H9 (cell line): ENCODE results near the gene BRPF1. TPM values are rescaled to one million over a fixed set of nuclear protein-coding genes. Genes with fewer than 3 reads are reported as not detected.

Experiments
- DNase-seq: peaks from one replicate; pipeline ENCODE4 v3.0.0-alpha.2; 2017
- H2AFZ ChIP-seq: one replicate; pipeline ENCODE4 v1.6.1; 2013; ENCODE audit warnings: mild to moderate bottlenecking, low read length, control low read depth, moderate library complexity
- H2AK5ac ChIP-seq: 2 replicates; pipeline ENCODE4 v1.6.1; 2013; ENCODE audit warnings: low read length, control low read depth, mixed read lengths; ENCODE audit not compliant: insufficient read length
- H2BK120ac ChIP-seq: one replicate; pipeline ENCODE4 v1.6.1; 2013; ENCODE audit warnings: low read depth, mild to moderate bottlenecking, low read length, control low read depth, inconsistent platforms; ENCODE audit not compliant: poor library complexity, severe bottlenecking
- H2BK12ac ChIP-seq: 2 replicates; pipeline ENCODE4 v1.6.1; 2013; ENCODE audit warnings: low read length, control low read depth, mixed read lengths, low read depth; ENCODE audit not compliant: insufficient read length
- H2BK15ac ChIP-seq: 2 replicates; pipeline ENCODE4 v1.6.1; 2013; ENCODE audit warnings: low read depth, low read length, control low read depth
- H2BK20ac ChIP-seq: one replicate; pipeline ENCODE4 v1.6.1; 2013; ENCODE audit warnings: low read depth, mild to moderate bottlenecking, low read length, control low read depth, inconsistent platforms; ENCODE audit not compliant: poor library complexity, severe bottlenecking
- H2BK5ac ChIP-seq: 2 replicates; pipeline ENCODE4 v1.6.1; 2013; ENCODE audit warnings: low read length, control low read depth, mixed read lengths; ENCODE audit not compliant: insufficient read length
- H3K14ac ChIP-seq: 2 replicates; pipeline ENCODE4 v1.6.1; 2013; ENCODE audit warnings: low read length, control low read depth; ENCODE audit not compliant: insufficient read depth
- H3K18ac ChIP-seq: 2 replicates; pipeline ENCODE4 v1.6.1; 2013; ENCODE audit warnings: low read depth, mild to moderate bottlenecking, mixed read lengths, low read length, control low read depth; ENCODE audit not compliant: insufficient read length
- H3K23ac ChIP-seq: 2 replicates; pipeline ENCODE4 v1.6.1; 2013; ENCODE audit warnings: low read length, control low read depth, mixed read lengths, low read depth; ENCODE audit not compliant: insufficient read length
- H3K23me2 ChIP-seq: 2 replicates; pipeline ENCODE4 v1.6.1; 2013; ENCODE audit warnings: low read depth, mild to moderate bottlenecking, mixed read lengths, low read length, control low read depth; ENCODE audit not compliant: insufficient read length, poor library complexity, severe bottlenecking
- H3K27ac ChIP-seq: 2 replicates; pipeline ENCODE4 v1.5.1; 2013; ENCODE audit warnings: low read length, control low read depth, mixed read lengths, low read depth; ENCODE audit not compliant: insufficient read length
- H3K27me3 ChIP-seq: 2 replicates; pipeline ENCODE4 v1.6.1; 2013; ENCODE audit warnings: low read length, control low read depth, inconsistent platforms; ENCODE audit not compliant: insufficient read depth
- H3K4ac ChIP-seq: 2 replicates; pipeline ENCODE4 v1.6.1; 2013; ENCODE audit warnings: low read depth, mild to moderate bottlenecking, control low read depth, inconsistent platforms, low read length, moderate library complexity
- H3K4me1 ChIP-seq: 2 replicates; pipeline ENCODE4 v1.6.1; 2013; ENCODE audit warnings: low read length, control low read depth, inconsistent platforms; ENCODE audit not compliant: insufficient read depth
- H3K4me2 ChIP-seq: 2 replicates; pipeline ENCODE4 v1.6.1; 2013; ENCODE audit warnings: low read length, control low read depth, mixed read lengths; ENCODE audit not compliant: insufficient read length, insufficient read depth
- H3K56ac ChIP-seq: 2 replicates; pipeline ENCODE4 v1.6.1; 2013; ENCODE audit warnings: low read depth, mild to moderate bottlenecking, mixed read lengths, low read length, control low read depth; ENCODE audit not compliant: insufficient read length
- H3K79me1 ChIP-seq: 2 replicates; pipeline ENCODE4 v1.6.1; 2013; ENCODE audit warnings: low read depth, mild to moderate bottlenecking, moderate library complexity, low read length, control low read depth, inconsistent platforms; ENCODE audit not compliant: insufficient read depth, poor library complexity, severe bottlenecking
- H3K79me2 ChIP-seq: 2 replicates; pipeline ENCODE4 v1.6.1; 2013; ENCODE audit warnings: low read length, control low read depth, inconsistent platforms; ENCODE audit not compliant: insufficient read depth
- H3K9ac ChIP-seq: 2 replicates; pipeline ENCODE4 v1.6.1; 2013; ENCODE audit warnings: low read length, control low read depth, mixed read lengths; ENCODE audit not compliant: insufficient read length; ENCODE audit errors: extremely low read depth
- H3K9me3 ChIP-seq: one replicate; pipeline ENCODE4 v1.6.1; 2013; ENCODE audit warnings: low read depth, low read length, inconsistent platforms; ENCODE audit not compliant: control insufficient read depth
- H3T11ph ChIP-seq: one replicate; pipeline ENCODE4 v1.6.1; 2013; ENCODE audit warnings: mild to moderate bottlenecking, low read length, control low read depth, inconsistent platforms
- H4K20me1 ChIP-seq: one replicate; pipeline ENCODE4 v1.6.1; 2013; ENCODE audit not compliant: control insufficient read depth, insufficient read length, insufficient read depth
- H4K5ac ChIP-seq: 2 replicates; pipeline ENCODE4 v1.6.1; 2013; ENCODE audit warnings: low read depth, mild to moderate bottlenecking, mixed read lengths, low read length, control low read depth; ENCODE audit not compliant: insufficient read length
- H4K8ac ChIP-seq: replicated peaks from 2 replicates; pipeline ENCODE4 v1.6.1; 2013; ENCODE audit warnings: low read length, control low read depth, mixed read lengths, low read depth; ENCODE audit not compliant: insufficient read length
- H4K91ac ChIP-seq: 2 replicates; pipeline ENCODE4 v1.6.1; 2013; ENCODE audit warnings: low read depth, mild to moderate bottlenecking, moderate library complexity, mixed read lengths, low read length, control low read depth; ENCODE audit not compliant: insufficient read length
- H3K27ac Mint-ChIP-seq, 3 experiments: 2 replicates in 2 of 3; 3 replicates in 1 of 3; pipeline ENCODE4 v1.8.0; 2020 to 2021; ENCODE audit warnings: mixed read lengths in 3 of 3, mild to moderate bottlenecking in 1 of 3, moderate library complexity in 1 of 3
- H3K27me3 Mint-ChIP-seq: 2 replicates; pipeline ENCODE4 v1.8.0; 2021; ENCODE audit warnings: low read depth, mild to moderate bottlenecking, moderate library complexity, mixed read lengths
- H3K36me3 Mint-ChIP-seq, 3 experiments: 2 replicates in 2 of 3; 3 replicates in 1 of 3; pipeline ENCODE4 v1.8.0; 2020 to 2021; ENCODE audit warnings: low read depth in 3 of 3, mixed read lengths in 3 of 3; ENCODE audit not compliant: insufficient read depth in 1 of 3
- H3K4me1 Mint-ChIP-seq, 2 experiments: 2 replicates each; pipeline ENCODE4 v1.8.0; 2020; ENCODE audit warnings: mixed read lengths in 2 of 2
- H3K4me3 Mint-ChIP-seq, 2 experiments: 2 replicates in 1 of 2; 3 replicates in 1 of 2; pipeline ENCODE4 v1.8.0; 2020 to 2021; ENCODE audit warnings: mild to moderate bottlenecking in 2 of 2, mixed read lengths in 2 of 2, moderate library complexity in 1 of 2
- H3K9me3 Mint-ChIP-seq, 2 experiments: 2 replicates in 1 of 2; 3 replicates in 1 of 2; pipeline ENCODE4 v1.8.0; 2020; ENCODE audit warnings: mild to moderate bottlenecking in 2 of 2, mixed read lengths in 2 of 2, moderate library complexity in 1 of 2
- CTCF ChIP-seq: fragments of 200-600 bp; sonication (generic); conservative IDR thresholded peaks from 3 replicates; pipeline ENCODE4 v1.8.0; 2021; ENCODE audit warnings: antibody characterized with exemption, mild to moderate bottlenecking
- whole genome bisulfite sequencing: extraction: QIAGEN DNeasy Blood & Tissue Kit; methylation state at CpG from one replicate; pipeline ENCODE4 v1.1.7; 2013; ENCODE audit warnings: missing lambda C conversion rate, low lambda C conversion rate, mixed read lengths; ENCODE audit not compliant: insufficient read length; ENCODE audit errors: extremely low coverage; 5-methylcytosine and 5-hydroxymethylcytosine counted together
- total RNA-seq: library from RNA; stranded (reverse); gene quantifications from 2 replicates; pipeline ENCODE4 v1.2.1, GENCODE V29; 2021

BRPF1 gene
- total RNA-seq, 1 experiment from 2014 or later, result 38.6 TPM

GRCh38 chr3:9793161-9793781, 61.7 kb downstream of the BRPF1 start:
- Histone ChIP-seq H2AFZ (no peak overlapping the region), H3K23me2 (peaks cover 6% of the 10 kb centered on the region)
- WGBS, result no CpG with 5 or more reads among the region's 23 CpGs

More at GRCh38 chr3:9793161-9793781, 61.7 kb downstream of the BRPF1 start:
- peak overlapping the region; percentile 89 for H3K56ac ChIP-seq
- H3K27me3 ChIP-seq, result no peaks in the 10 kb centered on the region; the same call in 1 of the 2 replicates
- no peak overlapping the region for H3T11ph ChIP-seq
- H3K9ac ChIP-seq, result peak overlapping the region; percentile 84
- H3K27ac ChIP-seq, result no peak overlapping the region
- peak overlapping the region; percentile 27; the same call in 1 of the 2 replicates for H3K14ac ChIP-seq
- no peak for DNase-seq
- no peak overlapping the region for H2BK5ac ChIP-seq
- no peak for TF ChIP-seq CTCF
- H4K5ac ChIP-seq, result no peak overlapping the region
- Mint-ChIP-seq H3K9me3 (no peaks in the 10 kb centered on the region), H3K4me1 (peaks cover 10 to 19% of the 10 kb centered on the region in 2 experiments), H3K36me3 (peaks cover 32 to 55% (median 45%) of the 10 kb centered on the region in 3 experiments; a peak in 6 of 7 replicates), H3K27me3 (peaks cover 1% of the 10 kb centered on the region; the same call in 1 of the 2 replicates), H3K4me3 (peak overlapping the region; percentile 94 to 95), H3K27ac (peak overlapping the region; percentile 69 to 100 (median 100))
- no peaks in the 10 kb centered on the region for H3K4me1 ChIP-seq
- no peak overlapping the region; the same call in 1 of the 2 replicates for H3K4ac ChIP-seq
- H4K8ac ChIP-seq, result no peak overlapping the region
- H2BK15ac ChIP-seq, result no peak overlapping the region
- no peak overlapping the region for H2BK12ac ChIP-seq
- no peak overlapping the region for H4K91ac ChIP-seq
- peak overlapping the region; percentile 81 for H3K4me2 ChIP-seq
- H3K79me1 ChIP-seq, result no peaks in the 10 kb centered on the region
- H3K79me2 ChIP-seq, result peaks cover 5% of the 10 kb centered on the region; the same call in 1 of the 2 replicates
- H2BK20ac ChIP-seq, result no peak overlapping the region
- no peaks in the 10 kb centered on the region for H4K20me1 ChIP-seq
- no peak overlapping the region for H2AK5ac ChIP-seq
- peak overlapping the region; percentile 56 for H2BK120ac ChIP-seq
- no peaks in the 10 kb centered on the region for H3K9me3 ChIP-seq
- no peak overlapping the region for H3K23ac ChIP-seq
- H3K18ac ChIP-seq, result peak overlapping the region; percentile 52
